Measurements from ENCODE around the gene MMD.

GRCh38 chr17:55462234-55462633, 40.6 kb upstream of the MMD start:
- no peak for TF ChIP-seq CTCF (IDR thresholded peaks at IDR 0.05)
- no peak for TF ChIP-seq POLR2AphosphoS5 (IDR thresholded peaks at IDR 0.05; ENCODE audit: low read depth, low read length)
- TF ChIP-seq REST (IDR thresholded peaks at IDR 0.05; ENCODE audit: insufficient read depth in 1 of 2, low read depth in 2 of 2, low read length in 1 of 2) = no peak
- no peak for TF ChIP-seq TCF7L2 (IDR thresholded peaks at IDR 0.05; ENCODE audit: low read depth, low read length)
- no peak for TF ChIP-seq SIN3A (IDR thresholded peaks at IDR 0.05; ENCODE audit: borderline replicate concordance, insufficient read depth, low read depth, low read length)
